HL-60 (cell line): ENCODE measurements around the gene ZSWIM4.
A peak's percentile ranks its signal among the peaks of the same experiment; 100 is the strongest.

Experiments
- CTCF ChIP-seq: IDR thresholded peaks from one replicate; pipeline ENCODE4 v1.5.1; 2011; ENCODE audit warnings: low read length, control low read depth, inconsistent platforms; ENCODE audit not compliant: insufficient read depth
- GABPA ChIP-seq: IDR thresholded peaks from 2 replicates; pipeline ENCODE4 v1.6.1; 2012; ENCODE audit warnings: low read depth
- POLR2AphosphoS5 ChIP-seq: IDR thresholded peaks from 2 replicates; pipeline ENCODE4 v1.6.1; 2012; ENCODE audit warnings: low read depth
- REST ChIP-seq: IDR thresholded peaks from 2 replicates; pipeline ENCODE4 v1.6.1; 2012; ENCODE audit warnings: low read depth; ENCODE audit not compliant: insufficient replicate concordance
- SPI1 ChIP-seq: IDR thresholded peaks from 2 replicates; pipeline ENCODE4 v1.6.1; 2012; ENCODE audit warnings: low read depth, mild to moderate bottlenecking, borderline replicate concordance

GRCh38 chr19:13835791-13836723 is 40.8 kb downstream of the ZSWIM4 start:
- TF ChIP-seq POLR2AphosphoS5 = peak; percentile 87
- TF ChIP-seq REST = peak; percentile 38
- TF ChIP-seq CTCF = no peak
- TF ChIP-seq SPI1 = peak; percentile 64; the same call in 1 of the 2 replicates
- TF ChIP-seq GABPA = peak; percentile 61
